EH (cell line): ENCODE measurements around the gene ARHGAP36.

Source experiments
- DNase-seq: peaks from one replicate; pipeline ENCODE4 v3.0.0-alpha.2; 2015; ENCODE audit warnings: low read depth

ARHGAP36 gene, protein sequence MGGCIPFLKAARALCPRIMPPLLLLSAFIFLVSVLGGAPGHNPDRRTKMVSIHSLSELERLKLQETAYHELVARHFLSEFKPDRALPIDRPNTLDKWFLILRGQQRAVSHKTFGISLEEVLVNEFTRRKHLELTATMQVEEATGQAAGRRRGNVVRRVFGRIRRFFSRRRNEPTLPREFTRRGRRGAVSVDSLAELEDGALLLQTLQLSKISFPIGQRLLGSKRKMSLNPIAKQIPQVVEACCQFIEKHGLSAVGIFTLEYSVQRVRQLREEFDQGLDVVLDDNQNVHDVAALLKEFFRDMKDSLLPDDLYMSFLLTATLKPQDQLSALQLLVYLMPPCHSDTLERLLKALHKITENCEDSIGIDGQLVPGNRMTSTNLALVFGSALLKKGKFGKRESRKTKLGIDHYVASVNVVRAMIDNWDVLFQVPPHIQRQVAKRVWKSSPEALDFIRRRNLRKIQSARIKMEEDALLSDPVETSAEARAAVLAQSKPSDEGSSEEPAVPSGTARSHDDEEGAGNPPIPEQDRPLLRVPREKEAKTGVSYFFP

GRCh38 chrX:131058136-131058868 is at the start of gene ARHGAP36:
Gene ARHGAP36 (plus strand): TSS chrX:131058346. CDS start chrX:131081666, 23,320 bp downstream.
- DNase-seq: no peak

DNA sequence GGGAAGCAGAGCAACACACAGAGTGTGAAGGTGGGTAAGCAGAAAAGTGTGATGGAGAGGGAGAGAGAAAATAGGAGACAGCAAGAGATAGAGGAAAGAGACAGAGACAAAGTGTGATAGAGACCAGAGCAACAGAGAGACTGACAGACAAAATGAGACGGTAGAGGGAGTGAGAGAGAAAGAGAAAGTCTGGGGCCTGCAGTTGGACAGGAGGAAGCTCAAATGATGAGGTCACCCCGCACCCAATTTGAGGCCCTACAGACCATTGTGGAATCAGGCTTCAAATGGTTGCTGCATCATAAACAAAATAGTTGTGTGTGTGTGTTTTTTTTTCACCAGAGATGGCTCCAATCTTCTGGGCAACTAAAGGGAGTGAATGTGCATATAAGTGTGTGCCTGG is 48.0 kb upstream of the ARHGAP36 start:
- DNase-seq: no peak

GRCh38 chrX:131025336-131025735 is 32.8 kb upstream of the ARHGAP36 start:
- no peak for DNase-seq

DNA sequence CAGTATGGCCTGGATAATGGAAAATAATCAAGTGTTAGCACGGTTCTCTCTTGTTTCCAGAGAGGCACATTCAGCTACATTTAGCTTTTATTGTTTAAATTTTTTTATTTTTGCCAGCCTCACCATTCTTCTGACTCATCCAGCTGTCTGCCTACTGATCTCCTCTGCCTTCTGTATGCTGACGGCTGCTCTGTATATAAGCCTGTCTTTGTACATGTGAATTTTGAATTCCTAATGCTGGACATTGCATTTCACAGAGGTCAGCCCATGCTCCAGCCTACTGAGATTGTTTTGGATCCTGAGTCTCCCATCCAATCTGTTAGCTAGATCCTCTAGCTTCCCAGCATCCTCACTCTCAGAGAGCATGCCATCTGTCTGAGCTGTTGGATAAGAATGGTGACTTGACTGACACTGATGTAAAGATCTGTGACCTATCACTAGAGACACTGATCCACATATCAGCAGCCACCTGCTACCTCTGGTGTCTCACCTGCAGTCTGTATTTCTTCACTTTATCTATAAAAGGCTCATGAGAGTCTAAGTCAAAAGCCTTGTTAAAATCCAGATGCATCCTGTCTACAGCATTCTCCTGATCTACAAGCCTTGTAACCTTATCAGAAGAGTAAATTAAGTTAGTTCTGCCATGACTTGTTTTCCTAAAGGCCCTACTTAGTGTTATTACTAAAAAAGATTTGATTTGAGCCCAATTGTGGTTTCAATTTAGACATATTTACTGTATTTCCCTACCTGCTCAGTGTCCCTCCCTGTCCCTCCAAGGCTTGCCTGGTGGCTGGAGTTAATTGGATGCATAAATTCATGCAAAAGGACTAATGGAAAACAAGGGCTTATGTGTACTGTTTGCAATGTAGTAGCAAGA is 25.6 kb upstream of the ARHGAP36 start:
- DNase-seq: no peak

DNA sequence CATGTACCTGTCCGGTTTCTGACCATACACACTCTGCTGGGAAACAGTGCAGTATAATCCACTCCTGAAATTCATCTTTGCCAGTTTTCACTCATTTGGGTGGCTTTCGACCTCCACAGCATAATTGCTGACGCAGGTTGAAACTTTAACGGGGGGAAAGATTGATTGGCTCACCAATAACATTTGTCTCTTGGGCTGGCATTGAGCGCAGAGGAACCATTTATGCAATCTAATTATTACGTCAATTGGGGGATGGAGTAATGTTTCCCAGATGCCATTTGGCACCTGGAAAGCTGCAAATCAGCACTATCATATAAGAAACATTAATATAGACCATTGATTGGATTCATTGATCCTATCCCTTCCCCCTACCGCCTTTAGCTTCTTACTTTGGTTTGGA is 24.1 kb upstream of the ARHGAP36 start:
- no peak for DNase-seq

DNA sequence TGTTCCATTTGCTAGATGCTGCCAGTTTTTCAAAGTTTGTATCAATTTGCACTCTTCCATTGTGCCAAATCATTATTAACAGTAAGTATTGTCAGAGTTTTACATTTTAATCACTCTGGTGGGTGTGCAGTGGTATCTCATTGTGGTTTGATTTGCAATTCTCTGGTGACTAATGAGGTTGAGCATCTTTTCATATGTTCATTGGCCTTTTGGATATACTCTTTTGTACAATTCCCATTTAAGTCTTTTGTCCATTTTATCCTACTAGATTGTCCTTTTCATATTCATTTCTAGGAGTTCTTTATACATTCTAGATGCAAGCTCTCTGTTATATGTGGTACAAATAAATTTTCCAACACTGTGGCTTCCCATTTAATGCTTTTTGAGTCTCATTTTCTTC is 17.4 kb upstream of the ARHGAP36 start:
- no peak for DNase-seq

DNA sequence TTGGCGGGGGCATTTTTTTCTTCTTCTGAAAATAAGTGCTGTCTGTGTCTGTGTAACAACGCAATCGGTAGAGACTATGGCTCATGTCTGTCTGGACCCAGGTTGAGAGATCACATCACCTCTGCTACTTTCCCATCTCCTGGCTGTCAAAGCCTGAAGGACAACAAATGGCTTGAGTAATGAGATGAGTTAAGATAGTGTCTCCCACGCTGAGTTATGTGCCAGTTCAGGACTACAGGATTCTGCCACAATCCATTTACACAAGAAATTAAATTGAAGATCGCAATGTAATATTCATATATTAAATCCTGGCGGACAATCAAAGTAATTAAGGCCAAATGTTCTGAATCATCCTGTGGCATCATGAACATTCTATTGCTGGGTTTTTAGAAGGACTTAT is 16.5 kb upstream of the ARHGAP36 start:
- no peak for DNase-seq

DNA sequence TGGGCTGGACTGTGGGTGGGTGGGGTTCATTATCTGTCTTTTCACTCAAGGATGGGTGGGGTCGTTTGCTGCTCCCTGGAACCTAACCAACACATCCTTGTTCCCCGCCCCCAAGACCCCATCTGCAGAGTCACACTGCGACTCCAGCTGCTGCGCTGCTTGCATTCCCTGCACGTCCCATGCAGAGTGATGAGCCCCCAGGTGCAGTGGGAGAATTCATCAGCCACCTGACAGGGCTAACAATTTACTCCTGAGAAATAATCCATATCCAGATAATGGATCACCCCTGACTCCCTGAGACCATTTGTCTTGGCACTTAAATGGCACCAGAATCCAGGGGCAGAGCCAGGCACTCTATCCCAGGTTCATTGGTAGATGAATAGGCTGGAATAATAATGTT is 12.4 kb upstream of the ARHGAP36 start:
- DNase-seq: no peak

- DNase-seq: no peak
These were observed 11.6 kb upstream of the ARHGAP36 start for GRCh38 chrX:131046596-131046995.

DNA sequence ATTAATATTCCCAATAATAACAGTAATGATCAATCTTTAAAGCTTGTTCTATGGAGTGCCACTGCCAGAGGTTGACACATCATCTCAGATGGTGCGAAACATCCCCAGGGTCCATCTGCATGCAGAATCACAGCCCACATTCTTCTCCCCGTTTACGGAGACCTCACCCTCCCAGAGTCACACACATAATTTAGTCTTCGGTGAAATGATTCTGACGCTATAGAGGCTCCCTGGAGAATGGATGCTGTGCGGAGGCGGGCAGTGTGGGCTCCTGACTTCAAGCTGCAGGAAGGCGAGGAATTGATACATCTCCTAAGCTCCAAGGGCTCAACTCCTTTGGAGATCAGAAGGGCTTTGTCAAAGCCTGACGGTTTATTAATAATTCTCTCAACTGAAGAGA is 11.0 kb upstream of the ARHGAP36 start:
- DNase-seq: no peak

GRCh38 chrX:131053076-131053475 is 5.1 kb upstream of the ARHGAP36 start:
- no peak for DNase-seq

DNA sequence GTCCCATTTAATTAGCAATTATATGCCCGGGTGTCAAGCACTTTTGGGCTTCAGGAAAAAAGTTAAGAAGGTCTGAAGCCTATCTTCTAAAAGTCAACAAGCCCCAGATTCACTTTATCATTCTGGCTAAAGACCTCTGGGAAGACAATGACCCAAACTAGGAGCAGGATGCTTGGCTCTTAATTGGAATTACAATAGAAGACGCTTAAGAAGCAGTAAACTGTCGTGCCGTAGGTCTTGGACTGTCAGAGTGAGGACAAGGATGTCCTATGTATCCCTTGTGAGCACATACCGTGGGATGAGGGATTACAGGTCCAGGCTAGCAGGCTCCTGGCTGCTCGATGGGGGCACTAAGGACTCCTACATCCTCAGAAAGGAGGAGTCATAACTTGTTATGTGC is 3.2 kb upstream of the ARHGAP36 start:
- DNase-seq: no peak

- DNase-seq: no peak
These were observed 440 bp upstream of the ARHGAP36 start for GRCh38 chrX:131057706-131058105.

DNA sequence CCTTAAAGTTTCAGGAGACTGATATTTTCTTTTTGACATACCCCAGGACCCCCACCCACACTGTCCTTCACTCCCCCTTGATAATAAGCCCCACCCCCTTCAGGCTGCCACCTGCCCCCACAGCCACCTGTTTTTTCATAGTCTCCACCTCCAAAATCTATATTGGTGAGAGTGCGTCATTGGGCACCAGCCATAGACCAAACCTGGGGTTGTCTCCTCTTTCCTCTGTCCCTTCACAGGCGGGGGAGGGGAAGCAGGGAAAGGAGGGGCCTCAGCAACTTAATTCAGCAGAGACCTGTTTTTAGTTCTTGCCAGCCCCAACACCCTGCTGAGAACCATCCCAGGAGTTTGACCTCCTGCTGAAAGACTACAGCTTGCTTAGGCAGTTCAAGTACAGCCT is 1.1 kb downstream of the ARHGAP36 start:
- DNase-seq: no peak

DNA sequence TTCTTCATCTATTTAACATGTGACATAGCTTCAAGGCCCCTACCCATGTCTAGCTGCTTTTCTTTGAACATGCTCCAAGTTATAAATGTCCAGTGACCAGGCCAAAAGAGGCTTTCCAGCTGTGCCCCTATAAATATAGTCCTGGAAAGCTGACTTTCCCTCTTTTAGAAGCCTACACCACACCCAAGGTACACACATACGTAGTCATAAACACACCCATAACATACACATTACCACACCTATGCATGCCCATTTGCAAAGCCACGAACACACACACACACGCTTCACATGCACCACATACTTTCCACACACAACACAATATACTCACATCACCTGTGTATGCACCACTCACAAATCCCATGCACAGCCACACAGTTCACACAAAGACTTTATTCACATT is 2.0 kb downstream of the ARHGAP36 start:
- DNase-seq: no peak

- no peak for DNase-seq
These were observed 3.2 kb downstream of the ARHGAP36 start for GRCh38 chrX:131061306-131061705.

DNA sequence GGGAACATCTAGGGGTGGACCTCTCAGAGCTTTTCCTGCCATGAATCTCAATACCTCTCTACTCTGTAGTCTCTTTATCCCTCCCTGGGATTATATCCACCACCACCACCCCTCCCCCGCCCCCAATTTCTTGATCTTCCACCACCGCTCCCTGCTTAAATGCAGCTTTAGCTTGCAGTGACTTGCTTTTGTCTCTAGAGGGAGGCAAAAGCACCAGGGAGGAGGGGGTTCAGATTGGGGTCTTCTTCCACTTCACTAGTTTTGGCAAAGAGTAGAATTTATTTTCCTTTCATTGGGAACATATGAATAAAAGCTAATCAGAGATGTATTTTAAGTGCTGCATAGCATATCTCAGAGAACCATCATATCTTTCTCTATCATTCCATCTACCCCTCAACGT is 5.5 kb downstream of the ARHGAP36 start:
- no peak for DNase-seq

DNA sequence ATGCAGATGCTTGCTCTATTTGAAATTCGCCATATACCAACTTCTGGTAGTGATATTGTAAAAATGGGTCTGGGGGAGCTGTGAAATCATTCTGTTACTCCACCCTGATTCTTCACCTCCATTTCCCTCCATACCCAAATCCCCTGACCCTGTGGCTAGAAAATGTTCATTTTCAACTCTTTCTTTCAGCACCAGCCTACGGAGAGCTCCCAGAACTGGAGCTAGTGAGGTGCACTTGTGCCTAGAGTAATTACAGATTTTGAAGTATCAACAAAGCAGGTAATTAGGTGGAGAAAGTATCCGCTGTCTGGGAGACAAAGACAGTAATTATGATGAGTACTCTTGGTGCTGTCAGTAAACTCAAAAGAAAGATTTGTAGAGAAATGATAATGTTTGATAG is 8.1 kb downstream of the ARHGAP36 start:
- no peak for DNase-seq

DNA sequence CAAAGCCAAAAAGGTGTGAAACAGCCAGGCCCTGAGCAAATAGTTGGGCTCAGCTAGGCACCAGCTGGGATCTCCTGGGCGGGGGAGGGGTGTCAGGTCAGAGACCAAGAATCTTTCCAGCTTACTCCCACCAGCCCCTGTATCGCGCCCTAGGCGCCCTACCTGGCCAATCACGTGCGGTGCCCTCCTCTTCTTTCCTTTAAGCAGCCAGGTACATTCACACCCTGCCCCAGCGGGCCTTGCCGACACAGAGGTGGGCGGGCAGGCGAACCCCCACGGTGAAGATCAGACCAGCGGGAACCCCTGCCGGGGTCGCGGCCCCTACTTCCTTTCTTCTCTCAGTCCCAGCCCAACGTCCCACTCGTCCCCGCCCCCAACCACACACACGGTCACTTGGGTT is 9.1 kb downstream of the ARHGAP36 start:
- DNase-seq: no peak

DNA sequence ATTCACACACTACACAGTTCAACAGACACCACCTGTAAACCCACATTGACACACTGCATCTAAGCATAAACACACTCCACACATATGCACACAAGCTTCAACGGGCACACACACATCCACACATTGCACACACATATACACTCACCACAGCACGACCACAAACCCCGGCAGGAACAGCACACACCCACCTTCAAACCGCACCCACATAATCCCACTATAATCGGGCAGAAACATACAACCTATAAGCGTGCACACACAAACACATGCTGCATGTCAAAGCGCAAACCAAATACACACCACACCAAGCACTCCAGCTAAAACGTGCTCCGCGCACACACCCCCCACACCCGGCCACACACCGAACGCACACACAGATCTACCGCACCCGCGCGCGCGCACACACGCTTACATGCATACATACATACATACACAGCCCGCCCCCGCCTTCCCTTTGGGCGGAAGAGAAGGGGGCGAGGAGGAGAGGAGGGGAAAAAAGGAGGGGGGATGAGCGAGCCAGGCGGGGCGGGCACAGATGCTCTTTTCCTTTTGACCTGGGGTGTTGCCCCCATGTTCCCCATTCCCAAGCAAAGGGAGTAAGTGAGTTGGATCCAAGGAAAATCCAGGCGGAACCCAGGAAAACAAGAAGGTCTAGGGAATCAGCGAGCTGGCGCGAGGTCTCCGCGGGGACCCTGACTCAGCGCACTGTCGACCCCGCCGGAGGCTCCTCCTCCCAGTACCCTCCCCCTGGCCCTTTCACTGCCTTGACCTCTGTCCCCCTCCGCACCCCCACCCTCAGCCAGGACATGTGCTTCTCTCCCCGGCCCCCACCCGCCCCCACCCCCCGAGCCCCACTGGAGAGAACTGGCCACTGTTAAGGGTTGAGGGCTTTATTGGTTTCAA is 9.9 kb downstream of the ARHGAP36 start:
- no peak for DNase-seq
